HG02938 (cell line): ENCODE results near the gene CHERP.
A peak's percentile ranks its signal among the peaks of the same experiment; 100 is the strongest.
"Not testable (repeated sequence)": the region's sequence is repeated elsewhere in the genome, so short reads cannot be mapped to it uniquely, and the experiment has no call there.

Experiments used
- ATAC-seq: cut with Tn5 transposase; IDR thresholded peaks from one replicate; pipeline ENCODE4 v1.9.1; 2021; ENCODE audit warnings: mild to moderate bottlenecking, moderate library complexity; ENCODE audit not compliant: unreplicated experiment

Gene CHERP

DNA sequence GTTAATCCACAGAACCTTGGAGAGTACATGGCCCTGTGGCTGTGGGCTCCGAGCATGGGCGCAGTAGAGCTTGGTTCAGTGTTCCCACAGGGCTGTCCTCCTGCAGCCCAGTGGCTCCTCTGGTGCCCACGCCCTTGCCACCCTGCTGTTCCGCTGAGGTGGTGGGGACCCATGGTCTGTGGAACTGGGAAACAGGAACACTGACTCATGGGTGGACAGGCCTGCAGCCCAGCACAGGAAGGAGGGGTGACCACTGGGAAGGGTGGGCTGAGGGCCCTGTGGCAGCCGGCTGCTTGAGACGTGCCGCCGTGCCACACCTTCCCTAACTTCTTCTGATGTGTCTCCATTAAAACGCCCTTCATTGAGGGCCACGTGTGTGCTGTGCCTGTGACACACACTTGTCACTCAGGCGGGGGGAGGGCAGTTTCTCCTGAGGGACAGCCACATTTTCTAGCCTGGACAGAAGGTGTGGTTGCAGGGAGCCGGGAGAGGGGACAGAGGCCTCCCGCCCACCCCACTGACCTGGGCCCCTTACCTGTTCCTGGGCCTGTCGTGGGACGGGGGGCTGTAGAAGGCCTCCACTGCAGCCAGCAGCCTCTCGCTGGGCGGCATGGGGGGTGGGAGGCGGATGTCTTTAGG is 21.1 kb downstream of the CHERP start:
- no peak for ATAC-seq

DNA sequence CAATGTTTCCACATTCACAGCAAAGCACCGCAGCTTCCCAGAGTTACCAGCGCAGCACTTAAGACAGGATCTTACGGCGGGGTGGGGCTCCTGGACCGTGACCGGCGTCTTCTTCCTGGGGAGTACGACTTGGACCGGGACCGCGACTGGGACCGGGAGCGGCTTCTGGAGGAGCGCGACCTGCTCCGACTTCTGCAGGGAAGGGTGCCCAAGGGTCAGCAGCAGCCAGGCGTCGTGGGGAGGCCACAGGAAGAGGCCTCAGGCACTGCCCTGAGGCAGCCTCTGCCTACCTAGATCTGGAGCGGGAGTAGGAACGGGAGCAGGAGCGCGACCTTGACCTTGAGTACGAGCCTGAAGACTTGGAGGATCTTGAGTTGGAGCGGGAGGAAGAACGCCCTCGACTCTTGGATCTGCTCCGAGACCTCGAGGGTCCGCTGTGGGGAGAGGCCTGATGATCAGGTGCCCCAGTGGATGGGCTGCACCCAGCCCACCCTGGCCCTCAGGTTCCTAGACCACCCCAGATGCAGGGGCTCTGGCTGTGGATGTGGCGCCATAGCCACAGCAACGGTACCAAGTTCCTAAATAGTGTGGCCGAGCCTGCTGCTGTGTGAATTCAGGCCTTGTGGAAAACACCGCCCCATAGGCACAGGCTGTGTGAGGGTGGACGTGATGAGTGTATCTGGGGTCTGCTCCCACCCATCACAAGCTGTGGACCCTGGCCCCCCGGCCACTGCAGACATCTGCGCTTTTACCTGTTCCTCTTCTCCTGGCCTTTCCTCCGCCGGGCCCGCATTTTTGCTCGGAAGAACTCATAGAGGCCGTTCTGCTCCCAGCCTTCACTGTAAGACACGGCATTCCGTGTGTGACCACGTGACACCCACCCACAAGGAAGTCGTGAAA is 21.9 kb downstream of the CHERP start:
- no peak for ATAC-seq

DNA sequence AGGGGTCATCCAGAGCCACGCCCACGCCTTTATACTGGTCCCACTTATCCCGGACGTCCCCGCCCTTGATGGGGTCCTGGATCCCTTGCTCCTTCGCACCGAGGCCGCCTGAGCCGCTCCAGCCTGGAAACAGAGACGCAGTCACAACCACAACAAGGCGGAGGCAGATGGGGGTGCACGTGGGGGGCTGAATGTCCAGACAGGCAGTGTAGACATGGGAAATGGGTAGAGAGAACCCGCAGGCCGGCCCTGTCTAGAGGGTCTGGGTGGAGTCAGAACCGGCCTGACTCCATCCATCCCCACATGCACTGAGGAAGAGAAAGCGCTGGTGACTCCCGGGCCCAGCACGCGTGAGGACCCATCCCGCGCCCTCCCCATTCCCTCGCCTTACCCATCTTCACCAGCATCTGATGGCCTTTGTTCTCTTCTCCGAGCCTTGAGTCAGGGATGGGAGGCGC is 23.0 kb downstream of the CHERP start:
- no peak for ATAC-seq

DNA sequence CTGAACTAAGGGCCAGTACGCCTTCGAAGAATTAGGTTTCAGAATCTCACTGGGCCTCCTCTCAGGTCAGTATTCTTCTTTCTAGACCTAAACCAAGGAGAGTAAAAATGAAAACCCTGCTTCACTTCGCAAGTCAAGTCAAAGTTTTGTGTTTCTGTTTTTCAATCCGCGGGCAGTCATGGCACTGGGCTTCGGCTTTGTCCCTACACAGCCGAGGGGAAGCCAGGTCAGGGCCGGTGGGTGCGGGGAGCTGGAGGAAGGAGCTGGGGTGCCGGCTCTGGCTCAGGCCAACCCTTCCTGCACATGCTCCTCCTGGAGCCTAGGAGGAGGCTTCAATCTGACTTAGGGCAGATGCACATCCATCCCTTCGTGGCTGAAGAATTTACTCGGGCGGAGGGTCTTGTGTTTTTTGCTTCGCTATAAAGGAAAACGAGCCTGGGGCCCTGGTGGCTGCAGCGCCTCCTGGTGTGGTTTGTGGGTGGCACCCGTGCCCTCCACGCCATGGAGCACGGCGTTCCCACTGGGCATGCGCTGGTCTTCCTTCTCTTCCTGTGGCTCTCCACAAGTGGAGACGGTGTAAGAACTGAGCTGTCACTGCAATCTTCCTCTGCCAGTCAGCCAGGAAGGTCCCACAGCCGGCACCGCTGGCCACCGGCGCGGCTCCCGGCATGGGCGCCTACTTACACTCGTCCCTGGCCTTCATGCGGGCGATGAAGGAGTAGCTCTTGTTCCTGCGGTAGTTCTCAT is 23.6 kb downstream of the CHERP start:
- no peak for ATAC-seq

DNA sequence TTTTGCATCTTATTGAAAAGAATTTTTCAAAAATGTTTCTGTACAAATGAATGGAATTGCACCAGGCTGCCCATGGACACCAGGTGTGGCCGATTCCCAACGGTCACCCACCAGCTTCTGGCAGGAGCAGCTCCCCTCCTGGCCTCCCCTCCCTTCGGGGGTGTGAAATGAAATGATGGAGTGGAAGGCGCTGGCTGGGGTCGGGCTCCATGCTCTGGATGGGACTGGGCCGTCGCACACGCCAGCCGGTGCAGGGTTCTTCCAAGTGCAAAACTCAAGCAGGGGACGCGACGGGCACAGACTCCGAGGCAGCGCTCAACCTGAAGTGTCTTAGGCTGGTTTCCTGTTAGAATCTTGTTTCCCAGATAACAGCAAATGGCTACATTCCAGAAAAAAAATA is 24.2 kb downstream of the CHERP start:
- no peak for ATAC-seq

DNA sequence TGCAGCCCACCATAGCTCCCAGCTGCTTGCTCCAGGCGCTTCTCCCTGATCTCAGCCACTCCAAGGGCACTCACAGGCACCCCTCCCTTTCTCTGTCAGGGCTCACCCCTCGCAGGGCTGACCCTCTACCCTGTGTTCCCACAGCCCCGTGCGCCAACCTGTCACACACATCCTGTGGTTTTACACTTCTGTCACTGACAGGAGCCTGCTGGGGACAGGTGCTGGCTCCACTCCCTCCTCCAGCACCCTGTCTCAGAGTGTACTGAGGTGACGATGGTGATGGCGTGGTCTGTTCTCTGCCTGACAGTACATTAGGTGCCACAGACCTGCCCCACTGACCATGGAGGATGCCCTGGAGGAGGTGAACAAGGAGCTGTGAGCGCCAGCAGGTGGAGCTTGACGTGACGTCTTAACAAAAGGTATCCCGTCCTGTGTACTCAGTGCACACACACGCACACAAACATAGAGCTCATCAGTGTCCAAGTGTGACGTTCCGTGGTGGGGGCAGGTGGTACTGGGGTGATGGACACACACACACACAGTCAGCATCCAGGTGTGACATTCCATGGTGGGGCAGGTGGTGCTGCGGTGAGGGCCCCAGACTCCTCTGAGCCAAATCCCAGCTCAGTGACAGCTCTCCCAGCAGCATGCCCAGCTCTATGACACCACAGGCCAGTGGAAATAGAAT is 25.2 kb downstream of the CHERP start:
- ATAC-seq = no peak

DNA sequence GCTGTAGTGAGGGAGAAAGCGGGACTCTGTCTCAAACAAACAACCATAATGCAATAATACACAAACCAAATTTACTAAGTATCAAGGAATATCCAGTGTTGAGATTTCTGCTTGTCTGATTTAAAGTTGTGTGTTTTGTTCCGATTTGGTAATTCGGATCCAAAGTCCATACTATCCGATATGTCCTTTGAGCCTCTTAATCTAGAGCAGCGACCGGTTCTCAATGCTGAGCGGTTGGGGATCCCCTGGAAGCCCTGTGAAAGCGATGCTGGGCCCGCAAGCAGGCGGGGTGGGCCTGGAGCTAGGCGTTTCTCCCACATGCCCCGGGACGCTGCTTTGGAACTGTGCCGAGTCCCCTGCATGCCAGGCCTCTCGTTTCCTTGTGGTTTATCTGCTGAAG is 25.9 kb downstream of the CHERP start:
- ATAC-seq = no peak

DNA sequence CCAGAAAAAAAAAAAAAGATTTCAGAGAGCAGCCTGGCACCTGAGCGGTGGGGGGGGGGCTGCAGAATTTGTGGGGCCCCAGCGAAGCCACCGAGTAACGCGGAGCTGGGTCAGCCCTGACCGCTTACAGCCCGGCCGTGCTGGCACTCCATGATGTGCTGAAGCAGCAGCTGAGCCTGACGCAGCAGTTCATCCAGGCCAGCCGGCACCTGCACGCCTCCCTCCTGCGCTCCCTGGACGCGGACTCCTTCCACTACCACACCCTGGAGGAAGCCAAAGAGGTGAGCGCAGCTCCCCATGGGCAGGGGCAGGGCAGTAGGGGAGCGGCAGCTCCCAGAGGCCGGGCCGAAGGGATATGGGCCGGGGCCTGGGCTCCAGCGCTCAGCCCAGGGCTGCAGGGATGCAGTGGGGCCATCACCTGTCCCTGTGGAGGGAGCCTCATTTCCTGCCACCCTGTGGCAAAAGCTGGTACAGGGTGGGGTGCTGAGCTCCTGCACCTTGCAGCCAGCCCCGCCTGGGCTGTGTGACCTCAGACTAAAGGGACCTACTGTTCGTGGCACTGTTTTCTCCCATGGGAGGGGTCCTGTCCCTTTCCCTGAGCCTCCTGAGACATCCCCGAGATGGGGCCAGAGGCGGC is 27.7 kb downstream of the CHERP start:
- ATAC-seq = no peak

DNA sequence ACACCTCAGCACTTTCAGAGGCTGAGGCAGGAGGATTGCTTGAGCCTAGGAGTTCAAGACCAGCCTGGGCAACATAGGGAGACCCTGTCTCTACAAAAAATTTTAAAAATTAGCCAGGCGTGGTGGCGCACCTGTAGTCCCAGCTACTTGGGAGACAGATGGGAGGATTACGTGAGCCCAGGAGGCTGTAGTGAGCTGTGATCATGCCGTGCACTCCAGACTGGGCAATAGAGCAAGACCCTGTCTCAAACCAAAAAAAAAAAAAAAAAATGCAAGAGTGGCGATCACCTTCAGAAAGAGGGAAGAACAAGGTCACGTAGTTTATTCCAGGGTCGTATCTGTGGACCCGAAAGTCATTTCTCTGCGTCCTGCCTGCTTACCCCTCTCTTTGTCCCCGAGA is 29.6 kb downstream of the CHERP start:
- not testable (repeated sequence) for ATAC-seq

DNA sequence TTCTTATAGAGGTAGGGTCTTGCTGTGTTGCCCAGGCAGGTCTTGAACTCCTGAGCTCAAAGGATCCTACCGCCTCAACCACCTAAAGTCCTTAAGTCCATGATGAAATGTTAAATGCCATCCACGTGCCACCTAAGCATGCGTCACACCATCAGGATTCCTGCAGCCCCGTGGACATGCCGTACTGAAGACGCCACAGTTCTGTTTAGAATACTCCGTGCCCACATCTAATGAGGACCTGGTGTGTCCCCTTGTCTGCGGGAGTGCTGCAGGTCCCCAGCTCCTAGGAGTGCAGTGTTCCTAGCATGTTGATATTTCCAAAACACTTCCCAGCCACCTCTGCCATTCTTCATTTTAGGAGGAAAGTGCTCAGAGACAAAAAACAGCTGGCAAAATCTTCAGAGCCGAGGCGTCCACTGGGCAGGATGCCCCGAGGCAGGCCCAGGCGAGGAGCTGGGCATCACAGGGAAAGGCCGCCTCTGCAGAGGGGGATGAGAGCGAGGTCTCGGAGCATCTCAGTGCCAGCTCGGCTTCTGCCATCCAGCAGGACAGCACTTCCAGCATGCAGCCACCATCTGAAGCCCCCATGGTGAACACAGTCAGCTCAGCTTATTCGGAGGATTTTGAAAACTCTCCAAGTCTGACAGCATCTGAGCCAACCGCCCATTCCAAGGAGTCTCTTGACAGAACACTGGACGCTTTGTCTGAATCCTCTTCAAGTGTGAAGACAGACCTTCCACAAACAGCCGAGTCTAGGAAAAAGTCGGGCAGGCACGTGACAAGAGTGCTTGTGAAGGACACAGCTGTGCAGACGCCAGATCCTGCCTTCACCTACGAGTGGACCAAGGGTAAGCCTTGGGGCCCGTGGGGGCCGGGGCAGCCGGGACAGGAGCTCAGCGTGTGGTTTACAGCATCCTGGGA is 32.8 kb downstream of the CHERP start:
- ATAC-seq = no peak

DNA sequence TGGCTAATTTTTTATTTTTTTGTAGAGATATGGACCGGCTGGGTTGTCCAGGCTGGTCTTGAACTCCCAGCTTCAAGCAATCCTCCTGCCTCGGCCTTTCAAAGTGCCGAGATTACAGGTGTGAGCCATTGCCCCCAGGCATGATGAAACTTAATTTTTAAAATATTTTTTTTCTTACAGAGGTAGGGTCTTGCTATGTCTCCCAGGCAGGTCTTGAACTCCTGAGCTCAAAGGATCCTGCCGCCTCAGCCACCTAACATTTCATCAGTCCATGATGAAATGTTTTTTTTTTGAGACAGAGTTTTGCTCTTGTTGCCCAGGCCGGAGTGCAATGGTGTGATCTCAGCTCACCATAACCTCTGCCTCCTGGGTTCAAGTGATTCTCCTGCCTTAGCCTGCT is 33.7 kb downstream of the CHERP start:
- ATAC-seq = no peak

DNA sequence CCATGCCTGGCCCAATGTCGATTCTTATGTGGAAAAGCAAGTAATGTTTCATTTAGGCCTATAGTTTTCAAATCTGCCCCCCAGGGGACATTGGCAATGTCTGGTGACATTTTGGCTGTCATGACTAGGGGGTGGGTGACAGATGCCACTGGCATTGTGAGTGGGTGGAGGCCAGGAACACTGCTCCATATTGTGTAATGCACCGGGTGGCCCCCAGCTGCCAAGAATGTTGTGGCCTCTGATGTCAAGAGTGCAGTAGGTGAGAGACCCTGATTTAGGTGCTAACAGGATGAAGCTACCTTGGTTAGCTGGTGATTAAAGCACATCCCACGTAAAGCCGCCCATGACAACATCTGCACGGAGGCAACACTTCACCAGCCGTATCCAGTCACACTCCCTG is 35.3 kb downstream of the CHERP start:
- ATAC-seq = no peak

DNA sequence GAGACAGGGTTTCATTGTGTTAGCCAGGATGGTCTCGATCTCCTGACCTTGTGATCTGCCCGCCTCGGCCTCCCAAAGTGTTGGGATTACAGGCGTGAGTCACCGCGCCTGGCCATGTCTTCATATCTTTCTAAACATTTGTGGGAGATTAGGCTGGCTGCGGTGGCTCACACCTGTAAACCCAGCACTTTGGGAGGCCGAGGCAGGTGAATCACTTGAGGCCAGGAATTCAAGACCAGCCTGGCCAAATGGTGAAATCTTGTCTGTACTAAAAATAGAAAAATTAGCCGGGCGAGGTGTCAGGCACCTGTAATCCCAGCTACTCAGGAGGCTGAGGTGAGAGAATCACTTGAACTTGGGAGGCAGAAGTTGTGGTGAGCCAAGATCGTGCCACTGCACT is 36.1 kb downstream of the CHERP start:
- ATAC-seq = not testable (repeated sequence)

DNA sequence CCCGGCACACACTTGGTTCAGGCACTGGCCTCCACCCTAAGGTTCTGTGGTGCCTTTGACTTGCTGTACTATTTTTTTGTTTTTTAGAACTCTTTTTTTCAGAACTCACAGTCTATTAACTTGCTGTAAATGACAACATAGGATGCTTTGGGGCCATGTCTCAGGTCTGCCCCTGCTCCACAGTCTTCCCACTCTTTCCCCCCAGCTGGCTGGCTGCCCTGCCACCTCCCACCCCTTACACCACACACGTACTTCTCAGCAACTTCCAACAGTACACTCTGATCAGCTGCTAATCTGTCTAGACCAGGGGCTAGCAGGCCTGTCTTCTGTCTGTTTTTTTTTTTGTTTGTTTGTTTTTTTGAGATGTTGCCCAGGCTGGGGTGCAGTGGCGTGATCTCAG is 38.0 kb downstream of the CHERP start:
- no peak for ATAC-seq

DNA sequence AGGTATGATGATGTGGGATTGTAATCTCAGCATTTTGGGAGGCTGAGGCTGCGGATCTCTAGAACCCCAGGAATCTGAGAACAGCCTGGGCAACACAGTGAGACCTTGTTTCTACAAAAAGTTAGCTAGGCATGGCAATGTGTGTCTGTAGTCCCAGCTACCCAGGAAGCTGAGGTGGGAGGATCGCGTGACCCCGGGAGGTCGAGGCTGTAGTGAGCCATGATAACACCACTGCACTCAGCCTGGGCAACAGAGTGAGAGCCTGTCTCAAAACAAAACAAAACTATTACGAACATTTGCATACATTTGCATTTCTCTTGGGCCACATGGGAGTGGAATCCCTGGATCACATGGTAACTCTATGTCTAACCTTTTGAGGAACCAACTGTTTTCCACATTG is 44.4 kb downstream of the CHERP start:
- ATAC-seq = no peak

DNA sequence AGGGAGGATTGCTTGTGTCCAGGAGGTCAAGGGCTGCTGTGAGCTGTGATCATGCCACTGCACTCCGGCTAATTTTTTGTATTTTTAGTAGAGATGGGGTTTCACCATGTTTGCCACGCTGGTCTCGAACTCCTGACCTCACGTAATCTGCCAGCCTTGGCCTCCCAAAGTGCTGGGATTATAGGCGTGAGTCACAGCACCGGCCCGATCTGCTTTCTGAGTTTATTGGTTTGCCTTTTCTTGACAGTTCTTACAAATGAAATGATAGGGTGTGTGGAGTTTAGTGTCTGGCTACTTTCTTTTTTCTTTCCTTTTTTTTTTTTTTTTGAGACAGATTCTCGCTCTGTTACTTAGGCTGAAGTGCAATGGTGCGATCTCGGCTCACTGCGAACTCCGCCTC is 45.2 kb downstream of the CHERP start:
- no peak for ATAC-seq

DNA sequence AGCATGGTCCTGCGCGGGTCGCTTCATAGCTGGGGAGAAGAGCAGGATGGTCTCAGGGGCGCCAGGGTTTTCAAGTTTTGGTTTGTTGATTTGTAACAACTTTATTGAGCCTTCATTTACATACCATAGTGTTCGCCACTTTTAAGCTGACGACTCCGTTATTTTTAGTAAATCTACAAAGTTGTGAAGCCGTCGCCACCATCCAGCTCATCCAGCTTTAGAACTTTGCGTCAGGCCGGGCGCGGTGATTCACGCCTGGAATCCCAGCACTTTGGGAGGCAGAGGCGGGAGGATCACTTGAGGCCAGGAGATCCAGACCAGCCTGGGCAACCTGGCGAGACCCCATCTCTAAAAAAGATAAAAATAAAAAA is 45.6 kb downstream of the CHERP start:
- no peak for ATAC-seq

DNA sequence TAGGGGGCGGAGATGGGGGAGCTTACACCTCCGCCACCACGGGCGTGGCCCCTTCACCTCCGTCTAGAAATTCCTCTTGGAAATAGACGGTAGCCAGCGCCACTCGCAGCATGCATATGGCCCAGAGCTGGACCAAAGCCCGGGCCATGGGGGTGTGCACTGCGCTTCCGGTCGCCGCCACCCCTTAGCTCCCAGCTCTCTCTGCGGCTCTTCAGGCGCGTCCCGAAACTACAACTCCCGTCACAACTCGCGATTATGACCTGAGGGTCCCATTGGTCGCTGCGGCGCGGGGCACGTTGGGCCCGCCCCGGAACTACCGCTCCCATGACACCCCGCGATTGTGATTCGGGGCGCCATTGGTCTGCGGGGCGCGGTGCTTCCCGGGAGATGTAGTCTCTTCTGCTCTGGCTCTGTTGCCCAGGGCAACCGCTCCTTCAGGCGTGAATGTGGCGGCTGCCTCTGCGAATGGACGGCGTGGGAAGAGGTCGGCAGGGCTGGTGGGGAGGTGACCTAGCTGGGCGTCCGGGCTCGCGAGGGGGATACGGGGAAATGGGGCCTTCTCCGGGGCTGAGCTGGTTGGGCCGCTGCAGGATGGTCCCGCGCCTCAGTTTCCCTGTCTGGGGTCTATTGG is 46.1 kb downstream of the CHERP start, which contains the start of the genes C19orf44 and CALR3:
Gene C19orf44, plus strand, starts transcription at position 413 of the 631 bp plus-strand sequence. CDS start 4,399 bp downstream, outside the sequence.
Gene CALR3, minus strand, starts transcription at position 186 of the 631 bp plus-strand sequence. Its CDS starts 38 bp downstream, at position 148.
- ATAC-seq = peak; percentile 99

DNA sequence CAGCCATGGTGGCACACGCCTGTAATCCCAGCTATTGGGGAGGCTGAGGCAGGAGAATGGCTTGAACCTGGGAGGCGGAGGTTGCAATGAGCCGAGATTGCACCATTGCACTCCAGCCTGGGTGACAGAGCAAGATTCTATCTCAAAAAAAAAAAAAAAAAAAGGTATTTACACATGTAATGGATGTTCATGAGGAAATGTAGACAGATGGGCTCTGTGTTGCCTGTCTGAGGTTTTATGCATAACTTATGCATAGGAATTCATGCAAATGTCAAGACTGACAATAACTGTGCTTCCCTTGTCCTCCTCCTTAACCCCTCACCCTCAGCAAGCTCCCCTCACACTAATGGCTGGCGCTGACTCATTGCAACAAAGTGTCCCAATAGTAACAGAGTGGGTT is 55.8 kb downstream of the CHERP start:
- not testable (repeated sequence) for ATAC-seq
